HepG2 (cell line): Measurements from ENCODE around the gene CACNA1C. TPM values are rescaled to one million over a fixed set of nuclear protein-coding genes. Genes with fewer than 3 reads are reported as not detected.

ENCODE experiments used
- ATAC-seq: fragments of 200-7000 bp; cut with Tn5 transposase; 3 replicates; pipeline ENCODE4 v1.9.1; 2020; ENCODE audit warnings: mild to moderate bottlenecking, moderate library complexity
- BruUV-seq: library from RNA; stranded (reverse); fragments of 400-500 nt; replicated peaks from 2 replicates; lab custom pipeline; 2021; lab: Mats Ljungman, UMichigan
- CTCF ChIA-PET: fragments of 300-600 bp; formaldehyde crosslinking; extraction: SDS; loops from one replicate; lab custom pipeline; 2021; ENCODE audit warnings: low total read pairs, inconsistent platforms, low intra/inter-chr PET ratio; lab: Yijun Ruan, JAX
- POLR2A ChIA-PET: fragments of 350-600 bp; sonication (Branson Sonifier 250); formaldehyde crosslinking; loops from one replicate; lab custom pipeline; 2020; ENCODE audit warnings: antibody characterized with exemption, inconsistent platforms; lab: Yijun Ruan, JAX
- DNase-seq: peaks from one replicate; pipeline ENCODE4 v3.0.0-alpha.2; 2015; ENCODE audit warnings: low spot score
- FAIRE-seq: peaks from 3 replicates; lab custom pipeline; 2011; peaks lifted over from hg19 to GRCh38; lab: Jason Lieb, UNC
- H2AFZ ChIP-seq: one replicate; pipeline ENCODE4 v1.6.1; 2011; ENCODE audit warnings: low read length, inconsistent platforms
- H3K27ac ChIP-seq: fragments of 300-600 bp; 3 replicates; pipeline ENCODE4 v1.8.0; 2011; ENCODE audit warnings: mixed run types, mild to moderate bottlenecking, mixed read lengths, low read length, inconsistent platforms; ENCODE audit not compliant: insufficient read depth; ENCODE audit errors: extremely low read length
- H3K27me3 ChIP-seq, 2 experiments: fragments of 200-600 bp in 1 of 2; 2 replicates in 1 of 2; 3 replicates in 1 of 2; pipeline versions ENCODE4 v1.6.0 to v1.8.0; 2011; ENCODE audit warnings: low read length in 2 of 2, mild to moderate bottlenecking in 2 of 2, moderate library complexity in 2 of 2, inconsistent platforms in 1 of 2; ENCODE audit not compliant: insufficient read depth in 2 of 2, control insufficient read depth in 1 of 2
- H3K36me3 ChIP-seq, 2 experiments: fragments of 200-600 bp in 1 of 2; replicated peaks in 1 of 2; 2 replicates in 1 of 2; 3 replicates in 1 of 2; pipeline versions ENCODE4 v1.5.1 to v1.8.0; 2011; ENCODE audit warnings: low read length in 2 of 2, inconsistent platforms in 1 of 2; ENCODE audit not compliant: insufficient read depth in 2 of 2, control insufficient read depth in 1 of 2
- H3K4me1 ChIP-seq: 2 replicates; pipeline ENCODE4 v1.5.1; 2012; ENCODE audit warnings: low read length, inconsistent platforms; ENCODE audit not compliant: insufficient read depth
- H3K4me2 ChIP-seq: 2 replicates; pipeline ENCODE4 v1.6.0; 2011; ENCODE audit warnings: low read depth, low read length, inconsistent platforms
- H3K4me3 ChIP-seq, 3 experiments: fragments of 200-600 bp in 1 of 3; sonication (generic), shearing (Covaris generic) in 1 of 3; replicated peaks in 1 of 3; 2 replicates each; pipeline ENCODE4 v1.5.1; 2011 to 2016; ENCODE audit warnings: low read length in 3 of 3, inconsistent platforms in 2 of 3, low read depth in 2 of 3, mild to moderate bottlenecking in 2 of 3, control low read depth in 1 of 3, mixed read lengths in 1 of 3; ENCODE audit not compliant: insufficient read depth in 1 of 3
- H3K79me2 ChIP-seq: one replicate; pipeline ENCODE4 v1.6.1; 2011; ENCODE audit warnings: low read length, inconsistent platforms; ENCODE audit not compliant: insufficient read depth
- H3K9ac ChIP-seq: 2 replicates; pipeline ENCODE4 v1.6.0; 2011; ENCODE audit warnings: mild to moderate bottlenecking, low read depth, low read length, inconsistent platforms; ENCODE audit not compliant: insufficient read depth
- H3K9me3 ChIP-seq: 2 replicates; pipeline ENCODE4 v1.5.1; 2012; ENCODE audit warnings: mild to moderate bottlenecking, low read length
- H4K20me1 ChIP-seq: 2 replicates; pipeline ENCODE4 v1.6.0; 2011; ENCODE audit warnings: inconsistent platforms, mild to moderate bottlenecking, low read length, moderate library complexity; ENCODE audit not compliant: insufficient read depth
- ARID2 ChIP-seq: sonication (generic); formaldehyde crosslinking; IDR thresholded peaks from 2 replicates; pipeline ENCODE4 v1.8.1; 2022; ENCODE audit warnings: mild to moderate bottlenecking, missing genetic modification reagents, borderline replicate concordance
- ATF2 ChIP-seq: sonication (generic); formaldehyde crosslinking; IDR thresholded peaks from 2 replicates; pipeline ENCODE4 v1.4.0; 2020; ENCODE audit warnings: missing genetic modification reagents
- CCAR2 ChIP-seq: fragments of 200-400 bp; formaldehyde crosslinking; optimal IDR thresholded peaks from 2 replicates; pipeline ENCODE3; 2018; ENCODE audit warnings: low read depth, mild to moderate bottlenecking, low read length, moderate library complexity
- GABPA ChIP-seq, 2 experiments: IDR thresholded peaks; 2 replicates each; pipeline ENCODE4 v1.6.1; 2011 to 2016; ENCODE audit warnings: low read depth in 2 of 2, low read length in 1 of 2, missing biosample characterization in 1 of 2, missing genetic modification characterization in 1 of 2
- JARID2 ChIP-seq: sonication (generic); formaldehyde crosslinking; IDR thresholded peaks from 2 replicates; pipeline ENCODE4 v1.8.1; 2023; ENCODE audit warnings: missing genetic modification reagents, inconsistent platforms; ENCODE audit not compliant: insufficient replicate concordance
- KLF12 ChIP-seq: sonication (generic); formaldehyde crosslinking; IDR thresholded peaks from 2 replicates; pipeline ENCODE4 v1.4.0; 2020; ENCODE audit warnings: missing genetic modification reagents, borderline replicate concordance
- MTF2 ChIP-seq: sonication (generic); formaldehyde crosslinking; IDR thresholded peaks from 2 replicates; pipeline ENCODE4 v1.5.0; 2020; ENCODE audit warnings: missing genetic modification reagents, borderline replicate concordance
- NFE2 ChIP-seq: sonication (generic); formaldehyde crosslinking; IDR thresholded peaks from 2 replicates; pipeline ENCODE4 v1.4.0; 2020; ENCODE audit warnings: missing genetic modification reagents
- RXRA ChIP-seq: sonication (generic); formaldehyde crosslinking; IDR thresholded peaks from 2 replicates; pipeline ENCODE4 v1.5.1; 2020; ENCODE audit warnings: missing genetic modification reagents
- SIN3A ChIP-seq: IDR thresholded peaks from 2 replicates; pipeline ENCODE4 v1.6.1; 2011; ENCODE audit warnings: low read depth, mild to moderate bottlenecking, control low read depth, low read length, borderline replicate concordance
- SMC3 ChIP-seq: IDR thresholded peaks from 2 replicates; pipeline ENCODE4 v1.6.1; 2011; ENCODE audit warnings: low read length, improper control_type of control experiment
- ZBTB7B ChIP-seq: sonication (generic); formaldehyde crosslinking; IDR thresholded peaks from 2 replicates; pipeline ENCODE4 v1.4.0; 2020; ENCODE audit warnings: missing genetic modification reagents
- ZFP62 ChIP-seq: sonication (generic); formaldehyde crosslinking; IDR thresholded peaks from 2 replicates; pipeline ENCODE4 v1.4.0; 2020; ENCODE audit warnings: missing genetic modification reagents
- ZNF101 ChIP-seq: sonication (generic); formaldehyde crosslinking; IDR thresholded peaks from 2 replicates; pipeline ENCODE4 v1.4.0; 2020; ENCODE audit warnings: mild to moderate bottlenecking, low read depth, missing genetic modification reagents, borderline replicate concordance
- ZNF513 ChIP-seq: sonication (generic); formaldehyde crosslinking; conservative IDR thresholded peaks from 2 replicates; pipeline ENCODE4 v1.5.0; 2020; ENCODE audit warnings: missing genetic modification reagents
- ZNF580 ChIP-seq: IDR thresholded peaks from 2 replicates; pipeline ENCODE4 v1.6.1; 2016; ENCODE audit warnings: low read depth, borderline replicate concordance
- ZNF614 ChIP-seq: IDR thresholded peaks from 2 replicates; pipeline ENCODE4 v1.6.1; 2018; ENCODE audit warnings: missing biosample characterization, missing genetic modification reagents, inconsistent platforms, borderline replicate concordance
- ZNF766 ChIP-seq: sonication (generic); formaldehyde crosslinking; IDR thresholded peaks from 2 replicates; pipeline ENCODE4 v1.5.0; 2020; ENCODE audit warnings: missing genetic modification reagents, borderline replicate concordance
- WGBS: methylation state at CpG from one replicate; pipeline ENCODE4 v1.1.6; 2017; ENCODE audit warnings: low lambda C conversion rate; 5-methylcytosine and 5-hydroxymethylcytosine counted together
- in situ Hi-C: cut with HindIII; loops from 2 replicates; pipeline ENCODE4 v1.10.0; 2017; ENCODE audit warnings: low pct_unique_long_range_greater_than_20kb; ENCODE audit not compliant: extremely low pct_ligation_motif_present
- intact Hi-C: fragments of 100-400 bp; cut with micrococcal nuclease; formaldehyde crosslinking; loops from one replicate; pipeline ENCODE4 v1.10.0; 2022; ENCODE audit not compliant: unreplicated experiment
- polyA plus RNA-seq, 8 experiments: library from polyadenylated mRNA; depleted of rRNA in 3 of 8; stranded (reverse) in 7 of 8; unstranded in 1 of 8; fragments of >200 nt; fragmentation: Illumina TruSeq in 4 of 8; extraction: Trizol in 4 of 8; gene quantifications; 2 replicates each; pipeline versions ENCODE4 v1.2.1 to v1.2.3, GENCODE V29; 2011 to 2016; ENCODE audit warnings: low read depth in 4 of 8, missing spikeins in 1 of 8, mixed read lengths in 1 of 8; ENCODE audit not compliant: insufficient read depth in 1 of 8
- total RNA-seq, 5 experiments: library from RNA; depleted of rRNA; stranded (reverse); fragments of >200 nt; fragmentation: Illumina TruSeq; extraction: Trizol; gene quantifications; 2 replicates each; pipeline ENCODE4 v1.2.3, GENCODE V29; 2016; ENCODE audit warnings: low read depth in 1 of 5

The CACNA1C gene
- total and polyA plus RNA-seq, 2 of the 13 experiments (the other 11 are each of a cell fraction or from before 2014, with no cell fraction given): not detected

- TF ChIP-seq NFE2 (CRISPR knock-in tag) (no peak), ZFP62 (CRISPR knock-in tag) (no peak), KLF12 (no peak), SMC3 (no peak), CCAR2 (no peak), MTF2 (CRISPR knock-in tag) (no peak), ZBTB7B (CRISPR knock-in tag) (no peak), ZNF580 (no peak), ZNF766 (CRISPR knock-in tag) (no peak), SIN3A (no peak), ZNF101 (CRISPR knock-in tag) (no peak), ARID2 (CRISPR knock-in tag) (no peak), GABPA (IDR thresholded peaks at IDR 0.05; ENCODE audit: low read depth, low read length) (no peak), GABPA (CRISPR knock-in tag; IDR thresholded peaks at IDR 0.05; ENCODE audit: low read depth) (no peak), JARID2 (CRISPR knock-in tag) (no peak), ATF2 (CRISPR knock-in tag) (no peak), ZNF614 (CRISPR knock-in tag) (no peak), ZNF513 (CRISPR knock-in tag) (no peak), RXRA (CRISPR knock-in tag) (no peak)
- Histone ChIP-seq H3K27ac (no peak overlapping the region), H4K20me1 (no peaks in the 10 kb centered on the region), H3K4me1 (no peaks in the 10 kb centered on the region), H2AFZ (no peak overlapping the region), H3K27me3 (peaks cover 3 to 73% of the 10 kb centered on the region in 2 experiments), H3K36me3 (no peaks in the 10 kb centered on the region), H3K9me3 (no peaks in the 10 kb centered on the region), H3K4me3 (no peak overlapping the region), H3K4me2 (no peak overlapping the region), H3K79me2 (no peaks in the 10 kb centered on the region), H3K9ac (no peak overlapping the region)
- POLR2A ChIA-PET: no interaction called here
- intact Hi-C loops: no loop called here
- CTCF ChIA-PET: no interaction called here
- no peak for FAIRE-seq
- DNase-seq: no peak
- in situ Hi-C loops: no loop called here
- no peak for ATAC-seq
- 85% methylated on average over 8 of the region's 11 CpGs for WGBS
- no TSS peak for BruUV-seq
Measured at GRCh38 chr12:2610358-2610757, 557.6 kb downstream of the CACNA1C start.
